HEK293 (cell line): ENCODE results near the gene MRPS16.

Source experiments
- BCL11B ChIP-seq: fragments of 450-650 bp; formaldehyde crosslinking; IDR thresholded peaks from 2 replicates; pipeline ENCODE4 v1.5.1; 2016; ENCODE audit warnings: low read depth, missing biosample characterization, missing genetic modification characterization
- CTCF ChIP-seq: fragments of 450-650 bp; formaldehyde crosslinking; IDR thresholded peaks from 2 replicates; pipeline ENCODE4 v1.5.1; 2016; ENCODE audit warnings: missing biosample characterization, missing genetic modification characterization
- KLF10 ChIP-seq: fragments of 450-650 bp; IDR thresholded peaks from 2 replicates; pipeline ENCODE4 v1.5.1; 2018; ENCODE audit warnings: missing biosample characterization, mild to moderate bottlenecking, missing genetic modification characterization
- MZF1 ChIP-seq: fragments of 450-650 bp; formaldehyde crosslinking; IDR thresholded peaks from 2 replicates; pipeline ENCODE4 v1.5.1; 2017; ENCODE audit warnings: missing biosample characterization, missing genetic modification characterization, borderline replicate concordance
- REST ChIP-seq: fragments of 450-650 bp; formaldehyde crosslinking; IDR thresholded peaks from 2 replicates; pipeline ENCODE4 v1.5.1; 2016; ENCODE audit warnings: missing biosample characterization, missing genetic modification characterization
- SETDB1 ChIP-seq: IDR thresholded peaks from one replicate; pipeline ENCODE4 v1.6.1; 2017; ENCODE audit warnings: mild to moderate bottlenecking, low read length, moderate library complexity, mixed read lengths; ENCODE audit not compliant: insufficient read length
- ZBTB21 ChIP-seq: fragments of 450-650 bp; formaldehyde crosslinking; IDR thresholded peaks from 2 replicates; pipeline ENCODE4 v1.5.1; 2017; ENCODE audit warnings: missing biosample characterization, missing genetic modification characterization
- ZNF10 ChIP-seq: fragments of 450-650 bp; formaldehyde crosslinking; IDR thresholded peaks from 2 replicates; pipeline ENCODE4 v1.5.1; 2017; ENCODE audit warnings: missing biosample characterization, missing genetic modification characterization
- ZNF274 ChIP-seq, 2 experiments: fragments of 200-500 bp in 1 of 2; fragments of 450-650 bp in 1 of 2; sonication (Bioruptor generic) in 1 of 2; formaldehyde crosslinking in 1 of 2; IDR thresholded peaks; 2 replicates each; pipeline versions ENCODE4 v1.5.1 to v1.6.1; 2014 to 2016; ENCODE audit warnings: borderline replicate concordance in 1 of 2, inconsistent platforms in 1 of 2, low read length in 1 of 2, missing biosample characterization in 1 of 2, missing genetic modification characterization in 1 of 2
- ZNF280C ChIP-seq: fragments of 450-650 bp; formaldehyde crosslinking; IDR thresholded peaks from 2 replicates; pipeline ENCODE4 v1.5.1; 2016; ENCODE audit warnings: missing biosample characterization, missing genetic modification characterization
- ZNF362 ChIP-seq: fragments of 450-650 bp; formaldehyde crosslinking; IDR thresholded peaks from 2 replicates; pipeline ENCODE4 v1.5.1; 2016; ENCODE audit warnings: missing biosample characterization, missing genetic modification characterization
- ZNF629 ChIP-seq: fragments of 450-650 bp; formaldehyde crosslinking; IDR thresholded peaks from 2 replicates; pipeline ENCODE4 v1.5.1; 2017; ENCODE audit warnings: missing biosample characterization, missing genetic modification characterization
- ZNF670 ChIP-seq: fragments of 450-650 bp; formaldehyde crosslinking; IDR thresholded peaks from 2 replicates; pipeline ENCODE4 v1.5.1; 2016; ENCODE audit warnings: missing biosample characterization, missing genetic modification characterization, low read depth
- ZNF701 ChIP-seq: fragments of 450-650 bp; formaldehyde crosslinking; IDR thresholded peaks from 2 replicates; pipeline ENCODE4 v1.5.1; 2016; ENCODE audit warnings: missing biosample characterization, missing genetic modification characterization

- TF ChIP-seq CTCF: no peak
- TF ChIP-seq REST (tag by site-specific recombination): no peak
- TF ChIP-seq SETDB1: no peak
- no peak for TF ChIP-seq ZNF629 (tag by site-specific recombination)
- no peak for TF ChIP-seq BCL11B (tag by site-specific recombination)
- no peak for TF ChIP-seq ZBTB21 (tag by site-specific recombination)
- no peak for TF ChIP-seq MZF1 (tag by site-specific recombination)
- TF ChIP-seq ZNF10: no peak
- no peak for TF ChIP-seq ZNF280C (tag by site-specific recombination)
- TF ChIP-seq ZNF701 (tag by site-specific recombination): no peak
- TF ChIP-seq KLF10 (tag by site-specific recombination): no peak
- TF ChIP-seq ZNF274 (IDR thresholded peaks at IDR 0.05; ENCODE audit: low read length): no peak
- TF ChIP-seq ZNF274 (tag by site-specific recombination; IDR thresholded peaks at IDR 0.05; ENCODE audit: borderline replicate concordance): no peak
- TF ChIP-seq ZNF670 (tag by site-specific recombination): no peak
- no peak for TF ChIP-seq ZNF362
Measured at GRCh38 chr10:73226663-73227062, 25.8 kb downstream of the MRPS16 start.
